H9 (cell line): Measurements from ENCODE around the gene LIN28B. TPM values are rescaled to one million over a fixed set of nuclear protein-coding genes. Genes with fewer than 3 reads are reported as not detected.

ENCODE experiments used
- DNase-seq: peaks from one replicate; pipeline ENCODE4 v3.0.0-alpha.2; 2017
- H2AFZ ChIP-seq: one replicate; pipeline ENCODE4 v1.6.1; 2013; ENCODE audit warnings: mild to moderate bottlenecking, low read length, control low read depth, moderate library complexity
- H2AK5ac ChIP-seq: 2 replicates; pipeline ENCODE4 v1.6.1; 2013; ENCODE audit warnings: low read length, control low read depth, mixed read lengths; ENCODE audit not compliant: insufficient read length
- H2BK120ac ChIP-seq: one replicate; pipeline ENCODE4 v1.6.1; 2013; ENCODE audit warnings: low read depth, mild to moderate bottlenecking, low read length, control low read depth, inconsistent platforms; ENCODE audit not compliant: poor library complexity, severe bottlenecking
- H2BK12ac ChIP-seq: 2 replicates; pipeline ENCODE4 v1.6.1; 2013; ENCODE audit warnings: low read length, control low read depth, mixed read lengths, low read depth; ENCODE audit not compliant: insufficient read length
- H2BK15ac ChIP-seq: 2 replicates; pipeline ENCODE4 v1.6.1; 2013; ENCODE audit warnings: low read depth, low read length, control low read depth
- H2BK20ac ChIP-seq: one replicate; pipeline ENCODE4 v1.6.1; 2013; ENCODE audit warnings: low read depth, mild to moderate bottlenecking, low read length, control low read depth, inconsistent platforms; ENCODE audit not compliant: poor library complexity, severe bottlenecking
- H2BK5ac ChIP-seq: 2 replicates; pipeline ENCODE4 v1.6.1; 2013; ENCODE audit warnings: low read length, control low read depth, mixed read lengths; ENCODE audit not compliant: insufficient read length
- H3K14ac ChIP-seq: 2 replicates; pipeline ENCODE4 v1.6.1; 2013; ENCODE audit warnings: low read length, control low read depth; ENCODE audit not compliant: insufficient read depth
- H3K18ac ChIP-seq: 2 replicates; pipeline ENCODE4 v1.6.1; 2013; ENCODE audit warnings: low read depth, mild to moderate bottlenecking, mixed read lengths, low read length, control low read depth; ENCODE audit not compliant: insufficient read length
- H3K23ac ChIP-seq: 2 replicates; pipeline ENCODE4 v1.6.1; 2013; ENCODE audit warnings: low read length, control low read depth, mixed read lengths, low read depth; ENCODE audit not compliant: insufficient read length
- H3K23me2 ChIP-seq: 2 replicates; pipeline ENCODE4 v1.6.1; 2013; ENCODE audit warnings: low read depth, mild to moderate bottlenecking, mixed read lengths, low read length, control low read depth; ENCODE audit not compliant: insufficient read length, poor library complexity, severe bottlenecking
- H3K27ac ChIP-seq: 2 replicates; pipeline ENCODE4 v1.5.1; 2013; ENCODE audit warnings: low read length, control low read depth, mixed read lengths, low read depth; ENCODE audit not compliant: insufficient read length
- H3K27me3 ChIP-seq: 2 replicates; pipeline ENCODE4 v1.6.1; 2013; ENCODE audit warnings: low read length, control low read depth, inconsistent platforms; ENCODE audit not compliant: insufficient read depth
- H3K4ac ChIP-seq: 2 replicates; pipeline ENCODE4 v1.6.1; 2013; ENCODE audit warnings: low read depth, mild to moderate bottlenecking, control low read depth, inconsistent platforms, low read length, moderate library complexity
- H3K4me1 ChIP-seq: 2 replicates; pipeline ENCODE4 v1.6.1; 2013; ENCODE audit warnings: low read length, control low read depth, inconsistent platforms; ENCODE audit not compliant: insufficient read depth
- H3K4me2 ChIP-seq: 2 replicates; pipeline ENCODE4 v1.6.1; 2013; ENCODE audit warnings: low read length, control low read depth, mixed read lengths; ENCODE audit not compliant: insufficient read length, insufficient read depth
- H3K56ac ChIP-seq: 2 replicates; pipeline ENCODE4 v1.6.1; 2013; ENCODE audit warnings: low read depth, mild to moderate bottlenecking, mixed read lengths, low read length, control low read depth; ENCODE audit not compliant: insufficient read length
- H3K79me1 ChIP-seq: 2 replicates; pipeline ENCODE4 v1.6.1; 2013; ENCODE audit warnings: low read depth, mild to moderate bottlenecking, moderate library complexity, low read length, control low read depth, inconsistent platforms; ENCODE audit not compliant: insufficient read depth, poor library complexity, severe bottlenecking
- H3K79me2 ChIP-seq: 2 replicates; pipeline ENCODE4 v1.6.1; 2013; ENCODE audit warnings: low read length, control low read depth, inconsistent platforms; ENCODE audit not compliant: insufficient read depth
- H3K9ac ChIP-seq: 2 replicates; pipeline ENCODE4 v1.6.1; 2013; ENCODE audit warnings: low read length, control low read depth, mixed read lengths; ENCODE audit not compliant: insufficient read length; ENCODE audit errors: extremely low read depth
- H3K9me3 ChIP-seq: one replicate; pipeline ENCODE4 v1.6.1; 2013; ENCODE audit warnings: low read depth, low read length, inconsistent platforms; ENCODE audit not compliant: control insufficient read depth
- H3T11ph ChIP-seq: one replicate; pipeline ENCODE4 v1.6.1; 2013; ENCODE audit warnings: mild to moderate bottlenecking, low read length, control low read depth, inconsistent platforms
- H4K20me1 ChIP-seq: one replicate; pipeline ENCODE4 v1.6.1; 2013; ENCODE audit not compliant: control insufficient read depth, insufficient read length, insufficient read depth
- H4K5ac ChIP-seq: 2 replicates; pipeline ENCODE4 v1.6.1; 2013; ENCODE audit warnings: low read depth, mild to moderate bottlenecking, mixed read lengths, low read length, control low read depth; ENCODE audit not compliant: insufficient read length
- H4K8ac ChIP-seq: replicated peaks from 2 replicates; pipeline ENCODE4 v1.6.1; 2013; ENCODE audit warnings: low read length, control low read depth, mixed read lengths, low read depth; ENCODE audit not compliant: insufficient read length
- H4K91ac ChIP-seq: 2 replicates; pipeline ENCODE4 v1.6.1; 2013; ENCODE audit warnings: low read depth, mild to moderate bottlenecking, moderate library complexity, mixed read lengths, low read length, control low read depth; ENCODE audit not compliant: insufficient read length
- H3K27ac Mint-ChIP-seq, 3 experiments: 2 replicates in 2 of 3; 3 replicates in 1 of 3; pipeline ENCODE4 v1.8.0; 2020 to 2021; ENCODE audit warnings: mixed read lengths in 3 of 3, mild to moderate bottlenecking in 1 of 3, moderate library complexity in 1 of 3
- H3K27me3 Mint-ChIP-seq: 2 replicates; pipeline ENCODE4 v1.8.0; 2021; ENCODE audit warnings: low read depth, mild to moderate bottlenecking, moderate library complexity, mixed read lengths
- H3K36me3 Mint-ChIP-seq, 3 experiments: 2 replicates in 2 of 3; 3 replicates in 1 of 3; pipeline ENCODE4 v1.8.0; 2020 to 2021; ENCODE audit warnings: low read depth in 3 of 3, mixed read lengths in 3 of 3; ENCODE audit not compliant: insufficient read depth in 1 of 3
- H3K4me1 Mint-ChIP-seq, 2 experiments: 2 replicates each; pipeline ENCODE4 v1.8.0; 2020; ENCODE audit warnings: mixed read lengths in 2 of 2
- H3K4me3 Mint-ChIP-seq, 2 experiments: 2 replicates in 1 of 2; 3 replicates in 1 of 2; pipeline ENCODE4 v1.8.0; 2020 to 2021; ENCODE audit warnings: mild to moderate bottlenecking in 2 of 2, mixed read lengths in 2 of 2, moderate library complexity in 1 of 2
- H3K9me3 Mint-ChIP-seq, 2 experiments: 2 replicates in 1 of 2; 3 replicates in 1 of 2; pipeline ENCODE4 v1.8.0; 2020; ENCODE audit warnings: mild to moderate bottlenecking in 2 of 2, mixed read lengths in 2 of 2, moderate library complexity in 1 of 2
- CTCF ChIP-seq: fragments of 200-600 bp; sonication (generic); conservative IDR thresholded peaks from 3 replicates; pipeline ENCODE4 v1.8.0; 2021; ENCODE audit warnings: antibody characterized with exemption, mild to moderate bottlenecking
- WGBS: extraction: QIAGEN DNeasy Blood & Tissue Kit; methylation state at CpG from one replicate; pipeline ENCODE4 v1.1.7; 2013; ENCODE audit warnings: missing lambda C conversion rate, low lambda C conversion rate, mixed read lengths; ENCODE audit not compliant: insufficient read length; ENCODE audit errors: extremely low coverage; 5-methylcytosine and 5-hydroxymethylcytosine counted together
- total RNA-seq: library from RNA; stranded (reverse); gene quantifications from 2 replicates; pipeline ENCODE4 v1.2.1, GENCODE V29; 2021

The LIN28B gene
- total RNA-seq, 1 experiment from 2014 or later: 110 TPM

- Histone ChIP-seq H2BK12ac (no peak overlapping the region), H3T11ph (no peak overlapping the region), H3K56ac (no peak overlapping the region), H3K14ac (no peak overlapping the region), H3K23ac (no peak overlapping the region), H2BK120ac (no peak overlapping the region), H3K4me2 (no peak overlapping the region), H3K18ac (no peak overlapping the region), H3K9me3 (no peaks in the 10 kb centered on the region), H4K20me1 (no peaks in the 10 kb centered on the region), H4K91ac (no peak overlapping the region), H2BK20ac (no peak overlapping the region), H2AFZ (no peak overlapping the region), H2AK5ac (no peak overlapping the region), H3K79me1 (no peaks in the 10 kb centered on the region), H3K27me3 (no peaks in the 10 kb centered on the region), H2BK5ac (no peak overlapping the region), H2BK15ac (no peak overlapping the region), H3K4me1 (no peaks in the 10 kb centered on the region), H4K8ac (no peak overlapping the region), H3K79me2 (peaks cover 2% of the 10 kb centered on the region; the same call in 1 of the 2 replicates), H3K9ac (no peak overlapping the region), H3K4ac (no peak overlapping the region), H3K27ac (no peak overlapping the region), H3K23me2 (no peaks in the 10 kb centered on the region), H4K5ac (no peak overlapping the region)
- TF ChIP-seq CTCF: no peak
- H3K27me3 Mint-ChIP-seq: no peaks in the 10 kb centered on the region
- DNase-seq: no peak
- no peak overlapping the region for H3K27ac Mint-ChIP-seq
- no CpG with 5 or more reads among the region's 4 CpGs for WGBS
- peaks cover 23 to 28% of the 10 kb centered on the region in 2 experiments for H3K4me1 Mint-ChIP-seq
- peaks cover 4 to 12% (median 10%) of the 10 kb centered on the region in 3 experiments for H3K36me3 Mint-ChIP-seq
- no peak overlapping the region for H3K4me3 Mint-ChIP-seq
- peaks cover 0 to 3% of the 10 kb centered on the region in 2 experiments; a peak in 1 of 5 replicates for H3K9me3 Mint-ChIP-seq
Observed at GRCh38 chr6:105028898-105029297, 72.0 kb downstream of the LIN28B start.
